GM18498 (cell line): ENCODE data around the gene TNRC6B.

Experiments
- ATAC-seq: cut with Tn5 transposase; IDR thresholded peaks from one replicate; pipeline ENCODE4 v1.9.1; 2021; ENCODE audit warnings: mild to moderate bottlenecking, moderate library complexity; ENCODE audit not compliant: unreplicated experiment

The TNRC6B gene

DNA sequence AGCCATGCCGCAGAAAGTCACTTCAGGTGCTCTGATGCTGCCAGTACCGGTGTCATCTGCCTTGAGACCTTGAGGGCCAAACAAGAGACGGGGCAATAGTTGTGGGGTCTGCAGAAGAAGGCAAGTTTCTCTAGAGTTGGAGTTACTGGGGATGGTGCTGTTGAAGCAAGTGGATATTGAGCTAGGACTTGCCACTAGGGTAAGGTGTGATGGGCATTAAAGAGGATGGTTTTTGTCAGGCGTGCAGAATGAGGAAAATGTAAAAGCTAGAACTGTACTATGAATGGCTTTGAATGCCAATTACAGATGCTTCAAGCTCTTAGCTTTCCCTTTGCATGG, 61.6 kb downstream of the TNRC6B start:
- ATAC-seq, result no peak

- no peak for ATAC-seq
Measured at GRCh38 chr22:40240160-40240559, 62.4 kb downstream of the TNRC6B start.

GRCh38 chr22:40240686-40241085, 63.0 kb downstream of the TNRC6B start:
- ATAC-seq, result no peak

GRCh38 chr22:40241200-40241763, 63.6 kb downstream of the TNRC6B start:
- ATAC-seq, result no peak

GRCh38 chr22:40243891-40244290, 66.2 kb downstream of the TNRC6B start:
- no peak for ATAC-seq

- no peak for ATAC-seq
Measured at GRCh38 chr22:40244586-40244985, 66.9 kb downstream of the TNRC6B start.

GRCh38 chr22:40247976-40248375, 70.3 kb downstream of the TNRC6B start:
- no peak for ATAC-seq

GRCh38 chr22:40249286-40249685, 71.6 kb downstream of the TNRC6B start:
- ATAC-seq, result no peak

GRCh38 chr22:40250608-40251007, 72.9 kb downstream of the TNRC6B start:
- no peak for ATAC-seq

GRCh38 chr22:40251106-40251505, 73.4 kb downstream of the TNRC6B start:
- no peak for ATAC-seq

GRCh38 chr22:40252146-40252545, 74.4 kb downstream of the TNRC6B start:
- ATAC-seq, result no peak

DNA sequence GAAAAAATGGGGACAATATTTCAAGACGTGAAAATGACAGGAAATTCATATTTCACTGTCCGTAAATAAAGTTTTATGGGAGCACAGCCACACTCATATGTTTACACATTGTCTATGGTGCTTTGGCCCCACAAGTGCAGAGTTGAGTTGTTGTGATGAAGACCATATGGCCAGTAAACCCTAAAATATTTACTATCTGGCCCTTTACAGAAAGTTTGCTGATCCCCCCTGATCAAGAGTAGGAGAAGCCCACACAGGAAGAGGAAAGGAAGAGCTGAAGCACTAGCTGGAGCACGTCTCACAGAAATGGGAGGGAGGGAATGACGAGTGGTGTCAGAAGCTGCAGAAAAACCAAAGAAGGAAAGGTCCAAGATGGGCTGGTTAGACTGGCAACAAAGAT, 78.8 kb downstream of the TNRC6B start:
- ATAC-seq, result no peak

- ATAC-seq, result no peak
Measured at GRCh38 chr22:40258017-40258416, 80.3 kb downstream of the TNRC6B start.

- ATAC-seq, result no peak
Measured at GRCh38 chr22:40258501-40258915, 80.8 kb downstream of the TNRC6B start.

DNA sequence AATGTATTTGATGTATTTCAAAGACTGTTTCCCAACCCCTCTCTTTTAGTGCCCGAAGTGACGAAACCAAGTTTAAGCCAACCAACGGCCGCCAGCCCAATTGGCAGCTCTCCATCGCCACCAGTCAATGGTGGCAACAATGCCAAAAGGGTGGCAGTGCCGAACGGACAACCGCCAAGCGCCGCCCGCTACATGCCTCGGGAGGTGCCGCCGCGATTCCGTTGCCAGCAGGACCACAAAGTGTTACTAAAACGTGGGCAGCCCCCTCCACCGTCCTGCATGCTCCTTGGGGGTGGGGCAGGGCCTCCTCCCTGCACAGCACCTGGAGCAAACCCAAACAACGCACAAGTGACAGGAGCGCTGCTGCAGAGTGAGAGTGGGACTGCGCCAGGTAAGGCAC, 84.1 kb downstream of the TNRC6B start:
- no peak for ATAC-seq

GRCh38 chr22:40263191-40263590, 85.5 kb downstream of the TNRC6B start:
- ATAC-seq, result no peak

- no peak for ATAC-seq
Measured at GRCh38 chr22:40265783-40266182, 88.1 kb downstream of the TNRC6B start.

- ATAC-seq, result no peak
Measured at GRCh38 chr22:40270031-40270430, 92.3 kb downstream of the TNRC6B start.

DNA sequence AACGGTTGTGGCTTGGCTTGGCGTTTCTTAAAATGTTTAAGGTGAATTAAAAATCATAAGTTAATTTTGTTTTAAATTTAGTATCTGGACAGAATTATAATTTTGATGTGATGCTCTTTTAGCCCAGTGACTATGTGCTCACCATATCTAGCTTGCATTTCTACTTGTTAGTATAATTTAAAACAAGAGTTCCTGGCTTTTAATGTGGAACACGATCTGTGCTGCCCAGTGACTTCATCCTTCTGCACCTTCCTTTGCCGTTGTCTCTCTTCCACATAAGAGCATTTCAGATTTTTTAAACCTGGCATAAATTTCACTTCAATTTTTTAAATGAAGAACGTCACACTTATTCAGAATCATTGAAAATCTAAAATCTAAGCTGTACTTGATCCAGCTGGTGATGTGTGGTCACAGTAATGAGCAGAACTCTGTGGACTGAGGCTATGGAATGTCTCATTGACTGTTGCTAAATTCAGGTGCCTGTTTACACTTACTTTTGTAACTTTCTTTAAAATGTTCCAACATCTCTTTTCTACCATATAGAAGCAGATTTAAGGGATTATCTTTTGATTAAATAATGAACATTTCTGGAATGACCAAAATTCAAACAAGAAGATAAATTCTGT, 93.1 kb downstream of the TNRC6B start:
- no peak for ATAC-seq

DNA sequence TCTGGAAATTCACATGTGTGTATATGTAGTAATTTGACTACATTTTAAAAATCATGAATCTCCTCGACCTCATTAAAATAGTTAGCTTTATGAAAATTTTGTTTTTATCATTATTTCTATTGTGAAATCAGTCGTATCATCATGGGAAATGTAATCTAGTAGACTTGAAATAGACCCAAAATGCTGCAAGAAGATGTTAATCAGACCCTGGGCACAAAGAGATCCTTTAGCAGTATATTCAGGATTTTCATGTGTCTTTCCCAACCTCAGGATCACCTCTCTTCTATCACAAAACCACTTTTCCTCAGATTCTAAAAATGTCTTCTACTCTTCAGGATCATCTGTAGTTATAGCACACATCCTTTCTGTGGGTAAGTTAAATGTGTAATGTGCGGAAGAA, 93.7 kb downstream of the TNRC6B start:
- ATAC-seq, result no peak

DNA sequence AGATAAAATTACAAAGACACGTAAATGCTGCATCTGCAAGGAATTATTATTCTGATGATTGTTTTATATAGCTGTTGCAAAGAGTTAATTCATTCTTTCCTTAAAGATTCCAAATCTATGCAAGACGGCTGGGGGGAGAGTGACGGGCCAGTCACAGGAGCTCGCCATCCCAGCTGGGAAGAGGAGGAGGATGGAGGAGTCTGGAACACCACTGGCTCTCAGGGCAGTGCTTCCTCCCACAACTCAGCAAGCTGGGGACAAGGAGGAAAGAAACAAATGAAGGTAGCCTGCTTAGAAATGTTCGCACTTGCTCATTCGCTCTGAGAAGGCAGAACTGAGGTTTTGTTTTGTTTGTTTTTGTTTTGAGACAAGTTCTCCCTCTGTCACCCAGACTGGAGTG, 95.6 kb downstream of the TNRC6B start:
- no peak for ATAC-seq

GRCh38 chr22:40276996-40277823, 99.5 kb downstream of the TNRC6B start:
- no peak for ATAC-seq
